ENCODE measurements around the gene GPC3. TPM values are rescaled to one million over a fixed set of nuclear protein-coding genes. Genes with fewer than 3 reads are reported as not detected.

The GPC3 gene
- total and polyA plus RNA-seq, 2 of the 4 experiments (the other 2 are of a cell fraction) = not detected

- CTCF ChIA-PET = no interaction called here
- Histone ChIP-seq H3K4me1 (ENCODE audit: control insufficient read depth, insufficient read depth, low read length) (no peaks in the 10 kb centered on the region), H2AK5ac (ENCODE audit: low read depth, low read length) (no peak overlapping the region), H3K4me2 (ENCODE audit: low read depth, low read length) (no peak overlapping the region), H2BK20ac (ENCODE audit: low read depth, low read length) (no peak overlapping the region), H2BK15ac (ENCODE audit: low read depth, low read length) (no peak overlapping the region), H3K9ac (ENCODE audit: low read depth, low read length) (no peak overlapping the region), H4K91ac (ENCODE audit: insufficient read depth, low read depth, low read length) (no peak overlapping the region), H3K9me1 (ENCODE audit: insufficient read depth, low read length) (no peaks in the 10 kb centered on the region), H3K18ac (ENCODE audit: low read depth, low read length) (no peak overlapping the region), H2AFZ (replicated peaks; ENCODE audit: low read length, poor library complexity) (no peak overlapping the region), H3K27ac (ENCODE audit: insufficient read depth, low read length) (no peak overlapping the region), H3K4ac (ENCODE audit: low read depth, low read length) (no peak overlapping the region), H4K20me1 (ENCODE audit: insufficient read depth, low read length) (no peaks in the 10 kb centered on the region), H3K36me3 (ENCODE audit: control insufficient read depth, insufficient read depth, low read length) (no peaks in the 10 kb centered on the region), H3K79me1 (ENCODE audit: low read depth in 1 of 2, low read length in 2 of 2) (no peaks in the 10 kb centered on the region), H4K5ac (ENCODE audit: low read depth, low read length) (no peak overlapping the region), H3K27me3 (ENCODE audit: control insufficient read depth, insufficient read depth, low read length) (peaks cover 2% of the 10 kb centered on the region; the same call in 1 of the 2 replicates), H3K56ac (ENCODE audit: extremely low read depth, insufficient read depth, low read length) (no peak overlapping the region), H2BK5ac (ENCODE audit: low read depth, low read length, poor library complexity, severe bottlenecking) (no peak overlapping the region), H2BK120ac (ENCODE audit: low read depth, low read length) (no peak overlapping the region), H3K9me3 (ENCODE audit: control insufficient read depth, insufficient read depth, low read length) (no peaks in the 10 kb centered on the region), H3K23ac (ENCODE audit: low read depth, low read length) (no peak overlapping the region), H3K4me3 (ENCODE audit: insufficient read depth, low read depth, low read length) (no peak overlapping the region), H2AK9ac (replicated peaks; ENCODE audit: low read depth, low read length, poor library complexity) (no peak overlapping the region), H3K14ac (replicated peaks; ENCODE audit: low read depth, low read length) (no peak overlapping the region), H4K8ac (ENCODE audit: low read depth in 2 of 2, low read length in 2 of 2) (no peak overlapping the region)
- no peak for TF ChIP-seq POLR2A (IDR thresholded peaks at IDR 0.05; ENCODE audit: low read depth, low read length)
- no peak for TF ChIP-seq MAZ (IDR thresholded peaks at IDR 0.05; ENCODE audit: borderline replicate concordance, low read depth, low read length)
- no peak for TF ChIP-seq ELK1 (IDR thresholded peaks at IDR 0.05; ENCODE audit: borderline replicate concordance, low read depth, low read length)
- TF ChIP-seq, protein P1, sequence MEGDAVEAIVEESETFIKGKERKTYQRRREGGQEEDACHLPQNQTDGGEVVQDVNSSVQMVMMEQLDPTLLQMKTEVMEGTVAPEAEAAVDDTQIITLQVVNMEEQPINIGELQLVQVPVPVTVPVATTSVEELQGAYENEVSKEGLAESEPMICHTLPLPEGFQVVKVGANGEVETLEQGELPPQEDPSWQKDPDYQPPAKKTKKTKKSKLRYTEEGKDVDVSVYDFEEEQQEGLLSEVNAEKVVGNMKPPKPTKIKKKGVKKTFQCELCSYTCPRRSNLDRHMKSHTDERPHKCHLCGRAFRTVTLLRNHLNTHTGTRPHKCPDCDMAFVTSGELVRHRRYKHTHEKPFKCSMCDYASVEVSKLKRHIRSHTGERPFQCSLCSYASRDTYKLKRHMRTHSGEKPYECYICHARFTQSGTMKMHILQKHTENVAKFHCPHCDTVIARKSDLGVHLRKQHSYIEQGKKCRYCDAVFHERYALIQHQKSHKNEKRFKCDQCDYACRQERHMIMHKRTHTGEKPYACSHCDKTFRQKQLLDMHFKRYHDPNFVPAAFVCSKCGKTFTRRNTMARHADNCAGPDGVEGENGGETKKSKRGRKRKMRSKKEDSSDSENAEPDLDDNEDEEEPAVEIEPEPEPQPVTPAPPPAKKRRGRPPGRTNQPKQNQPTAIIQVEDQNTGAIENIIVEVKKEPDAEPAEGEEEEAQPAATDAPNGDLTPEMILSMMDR (conservative IDR thresholded peaks at IDR 0.05; ENCODE audit: low read depth, low read length) = no peak
- TF ChIP-seq MAFK (IDR thresholded peaks at IDR 0.05; ENCODE audit: low read depth, low read length) = no peak
- TF ChIP-seq SMC3 (IDR thresholded peaks at IDR 0.05; ENCODE audit: low read depth, low read length) = no peak
- TF ChIP-seq FOS (IDR thresholded peaks at IDR 0.05; ENCODE audit: low read depth, low read length) = no peak
- TF ChIP-seq RFX5 (IDR thresholded peaks at IDR 0.05; ENCODE audit: low read depth, low read length) = no peak
- TF ChIP-seq RCOR1 (IDR thresholded peaks at IDR 0.05; ENCODE audit: insufficient replicate concordance, low read length) = no peak
- no peak for TF ChIP-seq RAD21 (IDR thresholded peaks at IDR 0.05; ENCODE audit: low read length)
- no peak for TF ChIP-seq MXI1 (IDR thresholded peaks at IDR 0.05; ENCODE audit: borderline replicate concordance, low read depth, low read length)
- DNase-seq = no peak
- dilution Hi-C loops (cut with HindIII; ENCODE audit: low sequenced_read_pairs, unreplicated experiment) (no loop called here), intact Hi-C loops (cut with micrococcal nuclease) (no loop called here), in situ Hi-C loops (cut with MboI; ENCODE audit: low sequenced_read_pairs) (no loop called here)
- no peak for ATAC-seq (ENCODE audit: low read depth)
- POLR2A ChIA-PET (ENCODE audit: unreplicated experiment) = no interaction called here
- no CpG with 5 or more reads among the region's 3 CpGs for WGBS, 2 experiments (ENCODE audit: extremely low coverage in 2 of 2, insufficient read length in 1 of 2)
- no TSS peak for BruUV-seq (replicated peaks)
Measured at GRCh38 chrX:133859336-133859735, 126.1 kb downstream of the GPC3 start.

Data from IMR-90 (cell line).